Left colon (tissue), 2 donors: ENCODE results near the gene MIPEP. TPM values are rescaled to one million over a fixed set of nuclear protein-coding genes. Genes with fewer than 3 reads are reported as not detected.

Source experiments
- ATAC-seq: fragments of 200-7000 bp; cut with Tn5 transposase; one replicate; pipeline ENCODE4 v1.9.1; 2020; ENCODE audit warnings: mild to moderate bottlenecking, moderate library complexity
- DNase-seq, 2 donors: peaks; one replicate each; pipeline ENCODE4 v3.0.0-alpha.2; 2020
- intact Hi-C, 2 donors: fragments of 100-400 bp; cut with DNase I in 1 of 2; cut with micrococcal nuclease in 1 of 2; formaldehyde crosslinking; loops; one replicate each; pipeline versions ENCODE4 v1.11.2 to v1.14.0; 2022; cut with DNase I, micrococcal nuclease
- total RNA-seq, 2 donors: library from RNA; stranded (reverse); fragmentation: NEBNext Ultra II Directional; extraction: Animal tissue kit (Norgen Biotek cat#: 25700); gene quantifications; one replicate each; pipeline ENCODE4 v1.2.1, GENCODE V29; 2021
- donor health status: DM: no; HTN: no; CAD: no.
- donor health status: DM: yes; HTN: yes; CAD: no.

Gene MIPEP
- total RNA-seq, 2 donors from 2014 or later = 24.2 to 30.4 TPM

DNA sequence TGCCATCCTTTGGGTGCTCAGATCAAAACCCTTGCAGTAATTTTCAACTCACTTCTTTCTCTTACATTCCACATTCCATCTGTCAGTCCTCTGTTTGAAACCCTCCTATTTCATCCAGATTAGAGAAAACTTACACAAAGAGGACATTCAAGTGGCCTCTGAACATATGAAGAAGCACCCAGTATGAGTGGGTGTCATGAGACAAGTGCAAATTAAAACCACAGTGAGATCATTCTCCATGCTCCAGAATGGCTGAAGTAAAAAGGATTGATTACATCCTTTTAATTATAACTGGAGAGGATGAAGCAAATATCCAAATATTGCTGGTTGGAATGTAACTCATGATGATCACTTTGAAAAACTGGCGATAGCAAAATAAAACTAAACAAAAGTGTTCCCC, 96.5 kb downstream of the MIPEP start:
- intact Hi-C loops = no loop called here
- no peak for ATAC-seq
- no peak for DNase-seq

- intact Hi-C loops = no loop called here
- DNase-seq (no peak), ATAC-seq (no peak)
Observed at GRCh38 chr13:23790577-23791170, 98.5 kb downstream of the MIPEP start.

- ATAC-seq = no peak
- DNase-seq = no peak
- intact Hi-C loops = no loop called here
Observed at GRCh38 chr13:23789576-23790346, 99.4 kb downstream of the MIPEP start.

DNA sequence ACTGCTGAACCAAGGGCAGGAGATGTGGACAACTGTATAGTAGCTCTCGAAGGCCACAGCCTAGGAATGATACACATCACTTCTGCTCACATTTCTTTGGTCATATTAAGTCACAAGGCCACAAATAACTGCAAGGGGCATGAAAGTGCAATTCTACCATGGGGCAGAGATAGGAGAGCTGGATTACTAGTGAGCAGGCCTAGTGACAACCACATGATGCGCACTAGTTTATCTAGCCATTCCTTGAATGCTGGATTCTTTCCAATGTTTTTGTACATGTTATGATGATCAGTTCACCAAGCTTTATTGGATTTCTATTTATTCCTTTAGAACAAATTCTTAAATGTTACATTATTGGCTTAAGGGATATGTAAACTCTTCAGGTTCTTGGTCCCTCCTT, 100.7 kb downstream of the MIPEP start:
- intact Hi-C loops = no loop called here
- ATAC-seq (no peak), DNase-seq (no peak)

DNA sequence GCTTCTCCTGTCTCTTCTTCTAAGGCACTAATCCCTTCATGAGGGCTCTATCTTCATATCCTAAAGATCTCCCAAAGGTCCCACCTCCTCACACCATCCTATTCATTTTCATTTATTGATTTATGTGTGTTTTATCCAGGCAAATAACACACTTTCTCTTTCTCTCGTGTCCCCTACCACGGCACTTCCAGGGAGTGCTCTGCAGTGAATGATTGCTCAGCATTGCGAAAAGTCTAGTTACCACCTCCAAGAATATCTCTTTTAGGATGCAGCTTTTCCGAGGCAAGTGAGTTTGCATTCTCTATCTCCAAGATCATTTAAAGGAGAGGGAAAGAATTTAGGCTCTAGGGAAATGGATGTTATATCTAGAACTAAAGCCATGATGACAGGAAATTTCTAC, 101.7 kb downstream of the MIPEP start:
- ATAC-seq = no peak
- intact Hi-C loops = no loop called here

DNA sequence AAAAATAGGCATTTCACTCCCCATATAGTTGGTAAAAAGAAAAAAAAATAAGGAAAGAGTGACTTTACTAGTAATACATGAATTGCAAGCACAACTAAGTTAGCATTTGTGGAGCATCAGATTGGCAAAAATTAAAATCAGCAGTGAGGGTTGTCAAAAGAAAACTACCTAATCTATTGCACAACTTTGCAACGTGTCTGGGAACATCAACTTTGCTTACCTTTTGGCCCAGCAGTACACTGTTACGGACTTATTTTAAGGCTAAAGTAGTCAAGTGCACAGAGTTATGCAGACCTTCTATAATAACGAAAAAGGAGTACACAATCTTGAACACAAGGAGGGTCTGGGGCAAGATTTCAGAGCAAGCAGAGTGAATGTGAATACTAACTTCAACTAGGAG, 102.6 kb downstream of the MIPEP start:
- no peak for ATAC-seq

More for the DNA sequence above, 101.7 kb downstream of the MIPEP start:
- no peak for DNase-seq

GRCh38 chr13:23778879-23779278, 110.3 kb downstream of the MIPEP start:
- ATAC-seq (no peak), DNase-seq (no peak)
- intact Hi-C loops = no loop called here

More for the DNA sequence above, 102.6 kb downstream of the MIPEP start:
- intact Hi-C loops = no loop called here
- DNase-seq = no peak

DNA sequence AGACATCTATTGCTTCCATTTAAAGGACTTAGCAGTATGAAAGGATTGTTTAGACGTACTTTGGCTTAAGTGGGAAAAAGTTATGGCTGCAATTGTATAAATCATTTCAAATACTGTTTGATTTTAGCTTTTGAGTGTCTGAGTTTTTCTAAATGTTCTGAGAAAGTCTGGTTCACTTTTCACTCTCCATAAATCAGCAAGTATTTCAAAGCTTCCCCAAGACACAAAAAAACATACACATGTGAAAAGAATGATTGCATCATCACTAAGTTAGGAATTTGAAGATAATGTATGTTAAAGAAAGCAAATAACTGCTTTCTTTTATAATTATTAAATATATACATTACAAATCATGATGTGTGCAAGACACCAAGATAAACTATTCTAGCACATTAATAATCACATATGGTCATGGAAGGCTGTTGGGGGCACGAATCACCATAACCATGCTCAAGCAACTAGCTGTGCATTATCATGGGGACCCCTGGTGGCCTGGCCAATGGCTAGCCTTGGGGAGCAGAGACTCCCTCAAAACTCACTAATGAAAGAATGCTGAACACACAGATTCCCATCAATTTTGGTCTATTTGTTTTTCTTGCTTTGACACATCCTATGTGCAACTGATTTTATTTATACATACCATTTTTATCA, 111.1 kb downstream of the MIPEP start:
- ATAC-seq = no peak
- no peak for DNase-seq
- intact Hi-C loops = no loop called here

- DNase-seq = no peak
- intact Hi-C loops = no loop called here
Observed at GRCh38 chr13:23777575-23777870, 111.7 kb downstream of the MIPEP start.

DNA sequence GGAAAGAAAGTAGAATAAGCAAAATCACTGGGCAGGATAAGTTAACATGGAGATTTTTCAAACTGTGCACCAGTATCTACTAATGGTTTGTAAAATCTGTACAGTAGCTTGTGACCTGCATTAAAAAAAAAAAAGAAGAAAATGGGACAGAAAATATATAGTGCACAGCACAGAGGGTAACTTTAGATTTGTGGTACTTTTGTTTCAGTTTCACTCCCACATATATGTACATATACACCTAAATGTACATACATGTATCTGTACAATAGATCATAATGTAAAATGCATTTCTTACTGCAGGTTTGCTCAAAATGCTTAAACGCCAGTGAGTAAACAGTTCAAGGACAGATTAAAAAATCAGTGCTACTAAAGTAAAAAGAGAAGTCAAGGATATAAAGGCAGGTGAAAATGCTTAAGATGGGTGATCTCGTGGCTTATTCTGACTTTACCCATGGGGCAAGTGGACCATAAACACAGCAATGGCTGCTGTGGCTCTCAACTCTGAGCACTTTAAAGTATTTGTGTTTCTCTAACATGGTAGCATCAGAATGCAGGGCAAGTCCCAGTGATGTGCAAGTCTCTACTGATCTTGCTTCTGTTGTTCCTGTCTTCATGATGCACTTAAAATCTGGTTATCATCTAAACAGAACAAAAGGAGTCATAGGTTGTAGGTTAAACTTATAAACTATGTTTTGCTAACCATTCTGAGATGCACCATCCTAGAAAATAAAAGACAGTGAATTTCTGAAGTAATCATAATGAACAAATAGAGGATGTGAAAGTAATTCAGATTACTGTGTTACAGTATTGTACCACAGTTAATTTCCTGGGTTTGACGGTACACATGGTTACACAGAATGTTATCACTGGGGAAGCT, 112.3 kb downstream of the MIPEP start:
- DNase-seq (no peak), ATAC-seq (no peak)
- intact Hi-C loops = no loop called here

More at GRCh38 chr13:23777575-23777870, 111.7 kb downstream of the MIPEP start:
- no peak for ATAC-seq

- no peak for DNase-seq
- intact Hi-C loops = no loop called here
- ATAC-seq = no peak
Observed at GRCh38 chr13:23772717-23773116, 116.5 kb downstream of the MIPEP start.

- DNase-seq (no peak), ATAC-seq (no peak)
- intact Hi-C loops = no loop called here
Observed at GRCh38 chr13:23771956-23772355, 117.2 kb downstream of the MIPEP start.

DNA sequence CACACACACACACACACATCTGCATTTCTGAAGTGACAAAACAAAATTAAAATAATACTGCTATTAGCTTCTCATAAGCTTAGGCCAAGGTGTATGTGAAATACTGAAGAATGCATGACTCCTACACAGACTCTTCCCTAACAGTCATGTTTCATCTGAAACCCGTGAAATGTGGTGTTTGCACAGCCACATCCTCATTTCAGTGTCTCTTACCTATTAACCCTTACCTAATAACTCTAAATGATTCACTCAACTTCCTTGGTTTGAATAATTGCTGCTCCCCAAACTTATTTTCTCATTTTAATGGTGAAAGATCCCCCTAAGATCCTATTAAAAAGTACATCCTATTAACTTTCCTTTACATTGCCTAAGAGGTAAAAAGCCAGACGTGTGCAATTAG, 117.6 kb downstream of the MIPEP start:
- DNase-seq (no peak), ATAC-seq (no peak)
- intact Hi-C loops = no loop called here

DNA sequence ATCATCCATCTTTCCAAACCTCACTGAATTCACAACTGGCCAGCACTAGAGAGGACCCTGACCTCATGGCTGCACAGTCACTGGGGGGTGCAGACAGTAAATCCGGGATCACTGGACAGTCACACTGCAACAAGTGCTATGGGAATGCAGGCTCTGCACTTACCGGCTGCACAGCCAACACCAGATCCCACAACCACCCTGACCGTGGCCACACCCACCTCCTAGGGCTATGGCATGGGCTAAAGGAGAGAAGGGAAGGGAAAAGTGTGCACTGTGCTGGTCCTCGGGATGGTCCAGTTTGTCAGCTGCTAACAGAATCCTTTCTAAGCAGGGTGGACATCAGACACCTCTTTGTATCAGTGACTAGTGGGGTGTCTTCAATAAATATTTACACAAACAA, 118.2 kb downstream of the MIPEP start:
- intact Hi-C loops = no loop called here
- ATAC-seq = no peak
- DNase-seq = no peak

DNA sequence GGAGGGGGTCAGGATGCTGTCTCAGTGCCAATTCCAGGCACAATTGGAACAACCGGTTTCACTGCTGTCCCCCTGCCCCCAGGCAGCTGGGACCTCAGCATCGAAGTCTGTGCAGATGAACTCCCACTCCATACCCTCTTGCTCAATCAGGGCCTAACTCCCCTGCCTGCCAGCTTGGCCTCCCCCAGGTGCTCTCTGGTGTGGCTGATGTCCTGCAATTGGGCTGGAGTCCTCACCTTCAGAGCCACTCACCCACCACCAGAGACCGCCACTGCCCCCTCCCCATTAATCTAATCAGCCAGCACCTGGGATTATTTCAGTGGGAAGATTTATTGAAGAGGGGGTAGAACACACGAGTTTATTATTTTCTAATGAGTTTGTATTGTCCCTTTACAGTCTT, 118.8 kb downstream of the MIPEP start:
- no peak for DNase-seq
- intact Hi-C loops = no loop called here
- no peak for ATAC-seq

DNA sequence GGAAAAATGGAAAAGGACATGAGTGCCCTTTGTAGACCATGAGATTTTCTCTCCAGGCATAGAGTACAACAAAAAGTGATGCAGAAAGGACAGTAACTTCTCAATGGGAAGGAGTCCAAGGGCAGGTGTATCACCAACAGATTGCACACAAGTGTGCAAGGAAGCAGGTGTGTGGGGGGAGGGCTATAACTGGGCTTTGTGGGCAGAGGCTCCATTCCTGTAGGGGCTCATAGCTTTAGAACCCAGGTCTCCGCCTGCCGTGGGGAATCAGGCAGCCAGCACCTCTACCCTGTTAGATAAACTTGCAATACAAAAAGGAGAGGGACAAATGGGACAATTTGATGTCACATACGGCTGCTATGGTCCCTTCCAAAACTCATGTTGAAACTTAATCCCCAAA, 119.8 kb downstream of the MIPEP start:
- intact Hi-C loops = no loop called here
- DNase-seq (no peak), ATAC-seq (no peak)

GRCh38 chr13:23767838-23768237, 121.4 kb downstream of the MIPEP start:
- intact Hi-C loops = no loop called here
- no peak for DNase-seq
- no peak for ATAC-seq

- ATAC-seq (no peak), DNase-seq (no peak)
- intact Hi-C loops = no loop called here
Observed at GRCh38 chr13:23766939-23767338, 122.3 kb downstream of the MIPEP start.

DNA sequence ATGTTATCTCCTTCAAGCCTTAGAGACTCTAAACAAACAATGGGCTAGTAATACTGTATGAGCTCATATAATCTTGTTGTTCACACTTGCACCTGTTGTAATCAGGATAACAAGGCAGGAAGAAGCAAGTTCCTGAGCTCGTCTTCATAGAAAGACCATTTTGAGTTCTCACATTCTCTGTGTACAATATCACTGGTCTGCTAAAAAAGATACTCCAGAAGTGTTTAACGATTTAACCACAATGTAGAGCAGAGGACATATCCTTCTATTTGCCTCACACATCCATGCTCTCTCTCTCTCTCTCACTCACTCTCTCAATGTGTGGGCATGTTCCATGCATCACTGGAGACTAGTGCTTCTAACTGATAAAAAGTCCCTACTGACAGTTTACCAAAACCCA, 122.9 kb downstream of the MIPEP start:
- no peak for DNase-seq
- intact Hi-C loops = no loop called here

DNA sequence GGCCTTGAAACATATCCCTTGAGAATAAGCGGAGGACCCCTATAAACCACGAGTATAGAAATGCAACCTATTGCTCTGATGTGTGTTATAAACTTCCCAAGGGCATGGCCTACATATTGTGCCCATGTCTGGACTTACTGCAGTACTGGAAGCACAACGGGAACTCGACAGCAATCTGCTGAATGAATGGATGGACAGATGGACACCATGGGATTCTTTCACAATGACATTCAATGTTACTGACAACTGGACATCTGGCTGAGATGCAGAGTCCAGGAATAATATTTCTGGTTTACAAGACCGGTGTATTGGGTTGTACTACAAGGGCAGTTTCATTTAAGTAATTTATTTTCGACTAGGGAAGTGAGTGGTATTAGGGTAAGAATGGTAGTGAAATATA, 123.7 kb downstream of the MIPEP start:
- intact Hi-C loops = no loop called here
- DNase-seq (no peak), ATAC-seq (no peak)

More for the DNA sequence above, 122.9 kb downstream of the MIPEP start:
- no peak for ATAC-seq
